ENCODE data around the gene ATP6V0A1.

DNA sequence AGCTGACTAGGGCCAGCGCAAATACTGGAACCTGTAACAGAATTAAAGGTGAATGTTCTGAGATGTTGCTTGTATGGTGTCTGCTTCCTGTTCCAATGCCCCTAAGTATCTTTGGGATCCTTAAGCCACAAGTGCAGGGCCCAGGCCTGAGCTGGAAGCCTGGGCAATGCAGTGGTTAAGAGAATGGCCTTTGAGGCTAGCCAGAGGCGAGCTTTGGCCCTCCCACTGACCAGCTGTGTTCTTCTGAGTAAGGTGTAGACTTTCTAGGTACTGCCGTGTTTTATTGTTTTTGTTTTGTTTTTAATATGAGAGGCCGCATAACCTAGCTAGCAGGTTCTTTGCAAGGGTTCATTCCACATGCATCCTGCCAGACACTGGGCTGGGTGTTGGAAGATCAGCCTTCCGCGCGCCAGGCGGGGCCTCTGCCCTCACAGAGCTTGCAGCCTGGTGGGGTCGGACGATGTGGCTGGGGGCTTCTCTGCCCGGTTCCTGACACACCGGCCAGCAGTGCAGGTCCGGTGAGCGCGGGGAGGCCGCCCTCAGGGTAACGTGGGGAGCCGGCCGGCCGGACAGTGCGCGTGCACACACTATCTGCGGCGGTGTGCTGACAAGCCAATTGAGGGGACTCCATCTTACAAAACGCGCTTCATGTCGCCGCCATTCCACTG is 107.7 kb downstream of the ATP6V0A1 start:
- TF ChIP-seq, protein P1, sequence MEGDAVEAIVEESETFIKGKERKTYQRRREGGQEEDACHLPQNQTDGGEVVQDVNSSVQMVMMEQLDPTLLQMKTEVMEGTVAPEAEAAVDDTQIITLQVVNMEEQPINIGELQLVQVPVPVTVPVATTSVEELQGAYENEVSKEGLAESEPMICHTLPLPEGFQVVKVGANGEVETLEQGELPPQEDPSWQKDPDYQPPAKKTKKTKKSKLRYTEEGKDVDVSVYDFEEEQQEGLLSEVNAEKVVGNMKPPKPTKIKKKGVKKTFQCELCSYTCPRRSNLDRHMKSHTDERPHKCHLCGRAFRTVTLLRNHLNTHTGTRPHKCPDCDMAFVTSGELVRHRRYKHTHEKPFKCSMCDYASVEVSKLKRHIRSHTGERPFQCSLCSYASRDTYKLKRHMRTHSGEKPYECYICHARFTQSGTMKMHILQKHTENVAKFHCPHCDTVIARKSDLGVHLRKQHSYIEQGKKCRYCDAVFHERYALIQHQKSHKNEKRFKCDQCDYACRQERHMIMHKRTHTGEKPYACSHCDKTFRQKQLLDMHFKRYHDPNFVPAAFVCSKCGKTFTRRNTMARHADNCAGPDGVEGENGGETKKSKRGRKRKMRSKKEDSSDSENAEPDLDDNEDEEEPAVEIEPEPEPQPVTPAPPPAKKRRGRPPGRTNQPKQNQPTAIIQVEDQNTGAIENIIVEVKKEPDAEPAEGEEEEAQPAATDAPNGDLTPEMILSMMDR (IDR thresholded peaks at IDR 0.05), result no peak
- TF ChIP-seq ZFX (IDR thresholded peaks at IDR 0.05; ENCODE audit: borderline replicate concordance), result no peak

Data from 22Rv1 (cell line).